ENCODE results near the gene SOWAHB. TPM values are rescaled to one million over a fixed set of nuclear protein-coding genes. Genes with fewer than 3 reads are reported as not detected.

SOWAHB gene
- total and polyA plus RNA-seq, 2 donors (not counting 1 experiment from before 2014, with no cell fraction given): not detected

GRCh38 chr4:76939184-76939583 lies 41.2 kb upstream of the SOWAHB start:
- CTCF ChIA-PET: interaction anchor here (0.6 kb wide), 1 partner anchor 29 kb away, joined by 3 read pairs; no protein-coding TSS in a partner anchor
- H3K4me3 Mint-ChIP-seq: no peak overlapping the region
- Histone ChIP-seq H3K27ac (ENCODE audit: low read length in 2 of 2) (no peak overlapping the region), H3K4me1 (ENCODE audit: control insufficient read depth in 2 of 2, insufficient read depth in 2 of 2, low read length in 2 of 2) (no peaks in the 10 kb centered on the region), H3K9ac (ENCODE audit: low read length) (no peak overlapping the region), H4K20me1 (ENCODE audit: control insufficient read depth, insufficient read depth, low read length, poor library complexity, severe bottlenecking) (no peaks in the 10 kb centered on the region), H3K36me3 (replicated peaks in 1 of 2; ENCODE audit: control extremely low read depth in 1 of 2, control insufficient read depth in 1 of 2, extremely low read depth in 1 of 2, insufficient read depth in 2 of 2, low read length in 1 of 2) (no peaks in the 10 kb centered on the region), H3K4me2 (replicated peaks; ENCODE audit: low read depth, low read length, poor library complexity, severe bottlenecking) (no peak overlapping the region), H3K27me3 (replicated peaks in 1 of 4; ENCODE audit: control extremely low read depth in 1 of 4, control insufficient read depth in 3 of 4, insufficient read depth in 4 of 4, low read length in 3 of 4) (peaks cover 0 to 4% (median 0%) of the 10 kb centered on the region in 4 experiments), H3K4me3 (ENCODE audit: control extremely low read depth in 1 of 5, extremely low read depth in 1 of 5, insufficient read depth in 1 of 5, low read depth in 2 of 5, low read length in 4 of 5) (no peak overlapping the region), H3K9me3 (ENCODE audit: control extremely low read depth in 1 of 3, control insufficient read depth in 2 of 3, insufficient read depth in 1 of 3, low read length in 2 of 3) (peaks cover 2 to 3% (median 2%) of the 10 kb centered on the region in 3 donors), H3K79me2 (ENCODE audit: control insufficient read depth, insufficient read depth, low read length) (no peaks in the 10 kb centered on the region), H2AFZ (ENCODE audit: insufficient read depth, low read depth, low read length, poor library complexity, severe bottlenecking) (no peak overlapping the region)
- intact Hi-C loops (cut with micrococcal nuclease): no loop called here
- no peak overlapping the region for H3K27ac Mint-ChIP-seq
- no peaks in the 10 kb centered on the region for H3K4me1 Mint-ChIP-seq
- TF ChIP-seq CTCF (IDR thresholded peaks at IDR 0.05) (no peak), EZH2 (IDR thresholded peaks at IDR 0.05; ENCODE audit: borderline replicate concordance, insufficient read depth, low read depth, low read length, poor library complexity, severe bottlenecking) (no peak)
- H3K27me3 Mint-ChIP-seq: peaks cover 12% of the 10 kb centered on the region
- POLR2A ChIA-PET: no interaction called here
- WGBS (ENCODE audit: insufficient coverage): no CpG with 5 or more reads among the region's 2 CpGs
- no peak for ATAC-seq (ENCODE audit: low read depth)
- no peak for DNase-seq
- peaks cover 5% of the 10 kb centered on the region for H3K9me3 Mint-ChIP-seq (ENCODE audit: insufficient read depth)

- H3K27me3 Mint-ChIP-seq: peaks cover 18% of the 10 kb centered on the region
- H2AFZ ChIP-seq (ENCODE audit: insufficient read depth, low read depth, low read length, poor library complexity, severe bottlenecking): no peak overlapping the region
- no peak for ATAC-seq (ENCODE audit: low read depth)
- H3K27me3 ChIP-seq (replicated peaks in 1 of 4; ENCODE audit: control extremely low read depth in 1 of 4, control insufficient read depth in 3 of 4, insufficient read depth in 4 of 4, low read length in 3 of 4): peaks cover 0 to 7% (median 0%) of the 10 kb centered on the region in 4 experiments
- H3K4me2 ChIP-seq (replicated peaks; ENCODE audit: low read depth, low read length, poor library complexity, severe bottlenecking): no peak overlapping the region
- no peak for DNase-seq
- TF ChIP-seq EZH2 (IDR thresholded peaks at IDR 0.05; ENCODE audit: borderline replicate concordance, insufficient read depth, low read depth, low read length, poor library complexity, severe bottlenecking) (no peak), CTCF (IDR thresholded peaks at IDR 0.05) (no peak)
- H3K4me3 Mint-ChIP-seq: no peak overlapping the region
- no peaks in the 10 kb centered on the region for H3K79me2 ChIP-seq (ENCODE audit: control insufficient read depth, insufficient read depth, low read length)
- POLR2A ChIA-PET: no interaction called here
- no peak overlapping the region for H3K27ac ChIP-seq (ENCODE audit: low read length in 2 of 2)
- 60% methylated on average over 1 of the region's 7 CpGs for WGBS (ENCODE audit: insufficient coverage)
- no peak overlapping the region for H3K4me3 ChIP-seq (ENCODE audit: control extremely low read depth in 1 of 5, extremely low read depth in 1 of 5, insufficient read depth in 1 of 5, low read depth in 2 of 5, low read length in 4 of 5)
- no peak overlapping the region for H3K9ac ChIP-seq (ENCODE audit: low read length)
- no peaks in the 10 kb centered on the region for H3K36me3 ChIP-seq (replicated peaks in 1 of 2; ENCODE audit: control extremely low read depth in 1 of 2, control insufficient read depth in 1 of 2, extremely low read depth in 1 of 2, insufficient read depth in 2 of 2, low read length in 1 of 2)
- CTCF ChIA-PET: no interaction called here
- intact Hi-C loops (cut with micrococcal nuclease): no loop called here
- H3K9me3 Mint-ChIP-seq (ENCODE audit: insufficient read depth): peaks cover 4% of the 10 kb centered on the region
- no peaks in the 10 kb centered on the region for H3K4me1 Mint-ChIP-seq
- H3K9me3 ChIP-seq (ENCODE audit: control extremely low read depth in 1 of 3, control insufficient read depth in 2 of 3, insufficient read depth in 1 of 3, low read length in 2 of 3): peaks cover 0 to 2% (median 2%) of the 10 kb centered on the region in 3 donors
- no peaks in the 10 kb centered on the region for H4K20me1 ChIP-seq (ENCODE audit: control insufficient read depth, insufficient read depth, low read length, poor library complexity, severe bottlenecking)
- no peak overlapping the region for H3K27ac Mint-ChIP-seq
- no peaks in the 10 kb centered on the region for H3K4me1 ChIP-seq (ENCODE audit: control insufficient read depth in 2 of 2, insufficient read depth in 2 of 2, low read length in 2 of 2)
Observed at GRCh38 chr4:76931576-76932276, 33.8 kb upstream of the SOWAHB start.

Data from B cell (primary cell).